Glutamatergic neuron (in vitro differentiated cells): ENCODE measurements around the gene MBTD1. TPM values are rescaled to one million over a fixed set of nuclear protein-coding genes. Genes with fewer than 3 reads are reported as not detected.

Experiments
- DNase-seq: peaks from one replicate; pipeline ENCODE4 v3.0.0; 2022
- H3K27ac Mint-ChIP-seq: one replicate; pipeline ENCODE4 v1.8.0; 2020; ENCODE audit warnings: mild to moderate bottlenecking, mixed read lengths, inconsistent platforms; ENCODE audit not compliant: unreplicated experiment
- H3K27me3 Mint-ChIP-seq: one replicate; pipeline ENCODE4 v1.8.0; 2020; ENCODE audit warnings: mild to moderate bottlenecking, moderate library complexity, mixed read lengths, inconsistent platforms; ENCODE audit not compliant: unreplicated experiment
- H3K36me3 Mint-ChIP-seq: one replicate; pipeline ENCODE4 v1.8.0; 2020; ENCODE audit warnings: mild to moderate bottlenecking, mixed read lengths, inconsistent platforms; ENCODE audit not compliant: unreplicated experiment
- H3K4me1 Mint-ChIP-seq: one replicate; pipeline ENCODE4 v1.8.0; 2020; ENCODE audit warnings: mild to moderate bottlenecking, low read depth, mixed read lengths, inconsistent platforms; ENCODE audit not compliant: unreplicated experiment
- H3K4me3 Mint-ChIP-seq: one replicate; pipeline ENCODE4 v1.8.0; 2020; ENCODE audit warnings: mild to moderate bottlenecking, mixed read lengths, inconsistent platforms; ENCODE audit not compliant: unreplicated experiment
- H3K9me3 Mint-ChIP-seq: one replicate; pipeline ENCODE4 v1.8.0; 2020; ENCODE audit warnings: mild to moderate bottlenecking, moderate library complexity, mixed read lengths, inconsistent platforms; ENCODE audit not compliant: unreplicated experiment
- CTCF ChIP-seq: fragments of 200-600 bp; sonication (generic); IDR thresholded peaks from one replicate; pipeline ENCODE4 v1.5.0; 2021; ENCODE audit not compliant: partially characterized antibody, unreplicated experiment
- total RNA-seq: library from RNA; stranded (reverse); fragmentation: NEBNext Ultra II Directional; extraction: Animal tissue kit (Norgen Biotek cat#: 25700); gene quantifications from one replicate; pipeline ENCODE4 v1.2.1, GENCODE V29; 2021; ENCODE audit not compliant: unreplicated experiment

The MBTD1 gene
- total RNA-seq, 1 donor from 2014 or later = 32.3 TPM

GRCh38 chr17:51128076-51128475, 131.8 kb downstream of the MBTD1 start:
- Mint-ChIP-seq H3K27me3 (no peaks in the 10 kb centered on the region), H3K36me3 (no peaks in the 10 kb centered on the region), H3K4me1 (no peaks in the 10 kb centered on the region), H3K4me3 (no peak overlapping the region), H3K9me3 (no peaks in the 10 kb centered on the region), H3K27ac (no peak overlapping the region)
- no peak for TF ChIP-seq CTCF
- no peak for DNase-seq

Other genes with a start within 250 kb of the MBTD1 start
- gene SPAG9, start 139.2 kb downstream of the MBTD1 start, total RNA-seq = 327 TPM
- 125 TPM for gene NME1, start 106.5 kb downstream of the MBTD1 start, total RNA-seq
- gene NME2, start 93.6 kb downstream of the MBTD1 start, total RNA-seq = 245 TPM
- gene UTP18, start 497 bp upstream of the MBTD1 start, total RNA-seq = 23.9 TPM